ENCODE results near the gene SUPT20HL1. TPM values are rescaled to one million over a fixed set of nuclear protein-coding genes. Genes with fewer than 3 reads are reported as not detected.

Gene SUPT20HL1
- not detected in 5 replicates for total RNA-seq (2022; extraction: Qiagen RNA extraction; ENCODE audit: low read depth)

DNA sequence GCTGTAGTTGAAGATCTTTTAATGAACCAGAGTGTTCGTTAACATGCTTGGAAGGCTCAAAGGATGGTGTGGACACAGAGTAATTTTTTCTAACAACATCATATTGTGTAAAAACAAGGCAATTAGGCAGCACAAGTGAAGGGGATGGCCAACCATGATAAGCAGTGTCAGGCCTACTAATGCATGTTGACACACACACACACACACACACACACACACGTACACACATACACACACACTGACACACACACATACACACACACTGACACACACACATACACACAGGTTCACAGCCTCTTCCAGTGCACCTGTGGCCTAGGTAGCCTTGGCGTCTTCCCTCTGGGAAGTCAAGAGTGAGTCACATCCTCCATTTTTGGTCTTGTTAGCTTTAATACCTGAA lies at the start of gene SUPT20HL1:
Gene SUPT20HL1, plus strand, starts transcription at position 368 of the 400 bp plus-strand sequence. CDS start 2,122 bp downstream, outside the sequence.

DNA sequence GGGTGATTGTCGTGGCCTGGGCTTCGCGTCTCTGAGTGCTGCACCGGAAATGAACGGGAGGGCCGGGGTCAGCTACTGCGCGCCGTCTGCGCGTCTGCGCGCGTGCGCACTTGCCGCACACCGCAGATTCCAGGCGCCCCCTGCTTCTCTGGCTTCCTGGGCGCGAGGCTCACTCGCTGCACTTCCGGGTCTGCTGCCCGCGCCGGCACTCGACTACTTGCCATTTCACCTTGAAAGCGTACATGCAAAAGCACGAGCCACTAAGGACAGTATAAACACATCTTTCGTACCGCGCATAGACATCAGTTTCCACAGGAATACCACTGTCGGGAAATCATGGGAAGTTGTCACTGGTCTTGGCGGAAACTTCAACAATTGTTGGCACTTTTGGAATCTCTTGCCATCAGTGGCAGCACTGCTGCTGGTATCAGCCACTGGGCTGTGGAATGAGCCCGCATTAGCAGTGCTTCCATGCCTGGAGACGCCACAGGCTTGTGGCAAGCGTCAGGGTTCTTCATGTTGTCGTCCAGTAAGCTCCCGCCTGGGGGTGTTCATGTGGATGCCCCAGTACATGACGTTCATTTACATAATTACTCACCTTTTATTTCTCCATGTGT lies 46.3 kb upstream of the SUPT20HL1 start, which contains the start of gene SUPT20HL2:
Gene SUPT20HL2, minus strand, starts transcription at position 51 of the 617 bp plus-strand sequence. CDS start 754 bp downstream, outside the sequence.

Other genes with a start within 250 kb of the SUPT20HL1 start
- 7.7 to 10.5 TPM (median 9.2 TPM) in 5 replicates for gene ZFX, start 210.9 kb upstream of the SUPT20HL1 start, total RNA-seq (2022; extraction: Qiagen RNA extraction; ENCODE audit: low read depth)
- not detected in 5 replicates for gene SUPT20HL2, start 46.6 kb upstream of the SUPT20HL1 start, total RNA-seq (2022; extraction: Qiagen RNA extraction; ENCODE audit: low read depth)
- gene PDK3, start 104.6 kb downstream of the SUPT20HL1 start, total RNA-seq (2022; extraction: Qiagen RNA extraction; ENCODE audit: low read depth) = 4.5 to 5.8 TPM (median 5.1 TPM) in 5 replicates